Right ventricle myocardium superior (tissue), 1 donor: ENCODE results near the gene ZMYND10. TPM values are rescaled to one million over a fixed set of nuclear protein-coding genes. Genes with fewer than 3 reads are reported as not detected.
"Not testable (repeated sequence)": the region's sequence is repeated elsewhere in the genome, so short reads cannot be mapped to it uniquely, and the experiment has no call there.

ENCODE experiments used
- ATAC-seq: fragments of 200-7000 bp; cut with Tn5 transposase; one replicate; pipeline ENCODE4 v1.9.1; 2020; ENCODE audit warnings: mild to moderate bottlenecking; ENCODE audit not compliant: poor library complexity
- DNase-seq: peaks from one replicate; pipeline ENCODE4 v3.0.0-alpha.2; 2020
- intact Hi-C: fragments of 100-400 bp; cut with DNase I; formaldehyde crosslinking; loops from one replicate; pipeline ENCODE4 v1.11.2; 2022
- total RNA-seq: library from RNA; stranded (reverse); fragmentation: NEBNext Ultra II Directional; extraction: Animal tissue kit (Norgen Biotek cat#: 25700); gene quantifications from one replicate; pipeline ENCODE4 v1.2.1, GENCODE V29; 2021
- donor health status: DM: no; HTN: yes; CAD: no; lungs with severe emphysema.

The ZMYND10 gene
- total RNA-seq, 1 donor from 2014 or later, result not detected

DNA sequence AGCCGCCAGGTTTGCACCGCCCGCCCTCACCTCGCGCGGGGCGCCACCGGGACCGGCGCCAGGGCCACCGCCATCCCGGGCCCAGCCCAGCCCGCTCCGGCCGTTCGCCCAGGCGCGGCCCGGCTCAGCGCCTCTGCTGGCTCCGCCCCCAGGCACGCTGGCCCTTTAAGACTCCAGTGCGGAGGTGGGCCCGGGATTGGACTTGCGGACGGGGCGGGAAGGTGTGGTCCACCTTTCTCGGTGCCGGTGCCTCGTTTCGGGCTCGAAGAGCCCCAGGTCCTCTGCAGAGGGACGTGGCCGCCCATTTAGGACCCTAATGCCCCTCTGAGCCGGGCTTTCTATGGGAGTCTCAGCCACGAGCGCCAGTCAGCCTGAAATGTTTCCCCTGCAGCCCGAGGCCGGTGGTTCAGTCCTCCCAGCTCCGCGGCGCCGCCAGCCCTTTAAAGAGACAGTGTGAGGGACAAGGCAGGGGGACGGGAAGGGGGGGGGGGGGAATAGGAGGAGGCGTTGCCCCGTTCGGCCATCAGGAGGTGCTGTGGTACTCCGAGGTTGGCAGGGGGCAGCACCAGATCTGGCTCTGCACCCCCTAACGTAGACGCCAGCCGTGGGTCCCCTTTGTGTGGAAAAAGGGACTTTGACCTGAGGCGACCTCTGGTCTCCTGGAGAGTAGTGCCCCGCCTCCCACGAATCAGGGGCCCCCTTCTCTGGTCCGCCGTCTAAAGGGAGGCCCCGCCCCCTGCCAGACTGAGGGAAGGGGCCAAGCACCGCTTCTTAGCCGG lies 24.0 kb downstream of the ZMYND10 start:
- intact Hi-C loops, result loop anchor here (5.0 kb wide), 1 partner anchor 49 kb away; no protein-coding TSS in a partner anchor
- DNase-seq (peak; percentile 94), ATAC-seq (peak; percentile 89)

DNA sequence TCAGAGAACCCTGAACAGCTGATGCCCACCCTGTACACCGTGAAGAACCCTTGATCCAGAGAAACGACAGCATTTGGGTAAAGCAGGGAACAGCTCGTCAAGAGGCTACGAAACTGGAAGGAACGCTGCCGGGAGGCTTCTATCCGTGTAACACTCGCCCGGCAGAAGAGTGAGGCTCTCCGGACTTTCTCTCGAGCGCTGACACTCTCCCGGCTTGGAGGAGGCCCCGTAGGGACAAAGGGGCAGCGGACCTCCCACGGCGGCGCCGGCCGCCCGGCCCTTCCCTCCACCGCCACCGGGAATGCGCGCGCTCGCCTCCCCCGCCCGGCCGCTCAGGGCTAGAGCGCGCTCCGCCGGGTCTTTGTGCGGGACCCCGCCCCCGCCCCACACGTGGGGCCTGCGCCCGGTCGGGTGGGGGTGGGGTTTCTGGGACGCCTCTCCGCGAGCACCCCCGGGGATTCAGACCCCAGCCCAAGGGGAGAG lies 24.6 kb downstream of the ZMYND10 start:
- DNase-seq (peak; percentile 88), ATAC-seq (peak; percentile 73)
- intact Hi-C loops, result loop anchor here (5.0 kb wide), 1 partner anchor 49 kb away; no protein-coding TSS in a partner anchor

DNA sequence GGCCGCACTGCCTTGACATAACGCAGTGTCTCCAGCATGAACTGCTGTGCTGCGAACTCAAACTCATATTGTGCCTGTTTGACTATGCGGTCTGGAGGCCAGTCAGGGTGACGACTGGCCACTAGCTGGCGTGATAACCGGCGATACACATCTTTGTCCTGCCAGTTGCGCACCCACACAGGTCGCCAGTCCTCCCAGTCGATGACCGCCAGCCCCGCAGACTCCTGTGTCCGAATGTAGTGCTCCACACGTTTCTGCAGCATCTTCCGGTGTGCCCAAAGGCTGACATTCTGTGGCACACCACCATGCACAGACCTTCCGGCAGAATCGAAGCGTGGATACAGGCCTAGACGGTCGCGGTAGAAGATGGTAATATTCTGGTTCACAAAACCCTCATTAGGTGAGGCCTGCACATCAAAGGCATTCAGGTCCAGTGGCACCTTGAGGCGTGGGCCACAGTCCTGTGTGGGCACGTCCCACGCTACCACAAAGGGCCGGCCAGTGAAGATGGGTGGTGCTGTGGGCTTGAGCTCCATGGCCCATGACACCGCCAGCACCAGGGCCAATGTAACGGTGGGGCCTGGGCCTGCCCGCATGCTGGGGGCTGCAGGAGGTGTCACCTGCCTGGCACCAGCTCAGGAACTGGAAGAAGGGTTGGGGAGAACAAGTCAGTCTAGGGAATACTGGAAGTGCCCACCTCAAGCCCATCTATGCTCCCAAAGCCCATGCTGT lies 25.5 kb downstream of the ZMYND10 start:
- no peak for ATAC-seq
- DNase-seq, result no peak
- intact Hi-C loops, result loop anchor here (5.0 kb wide), 1 partner anchor 48 kb away; no protein-coding TSS in a partner anchor

DNA sequence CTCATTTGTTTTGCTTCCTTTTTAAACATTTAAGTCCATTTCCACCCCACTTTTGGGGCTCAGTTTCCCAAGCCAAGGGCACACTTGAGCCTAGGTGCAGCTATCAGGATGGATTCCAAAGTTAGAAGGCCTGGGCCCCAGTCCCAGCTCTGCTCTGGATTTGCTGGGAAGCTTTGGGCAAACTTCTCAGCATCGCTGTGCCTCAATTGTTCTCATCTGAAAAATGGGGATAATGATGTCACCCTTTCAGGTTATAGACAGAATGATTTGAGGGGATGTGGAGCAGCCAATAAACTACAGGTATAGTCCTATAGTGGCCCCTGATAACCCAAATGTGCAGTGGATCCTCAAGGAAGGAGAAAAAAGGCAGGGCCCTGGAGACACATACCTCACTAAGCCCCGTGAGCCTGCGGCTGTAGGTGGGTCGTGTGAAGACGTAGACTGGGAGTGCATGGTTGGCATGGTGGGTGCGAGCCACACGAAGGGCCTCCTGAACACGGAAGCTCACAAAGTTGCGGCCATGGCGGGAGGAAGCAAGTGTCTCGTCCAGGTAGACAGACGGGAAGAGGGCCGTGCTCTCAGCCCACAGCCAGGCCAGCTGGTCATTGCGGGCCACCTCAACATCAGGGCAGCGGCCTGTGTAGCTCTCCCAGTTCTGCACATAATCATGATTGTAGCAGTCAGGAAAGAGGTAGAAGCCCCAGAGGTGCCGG lies 26.2 kb downstream of the ZMYND10 start:
- DNase-seq (no peak), ATAC-seq (no peak)
- intact Hi-C loops, result no loop called here

DNA sequence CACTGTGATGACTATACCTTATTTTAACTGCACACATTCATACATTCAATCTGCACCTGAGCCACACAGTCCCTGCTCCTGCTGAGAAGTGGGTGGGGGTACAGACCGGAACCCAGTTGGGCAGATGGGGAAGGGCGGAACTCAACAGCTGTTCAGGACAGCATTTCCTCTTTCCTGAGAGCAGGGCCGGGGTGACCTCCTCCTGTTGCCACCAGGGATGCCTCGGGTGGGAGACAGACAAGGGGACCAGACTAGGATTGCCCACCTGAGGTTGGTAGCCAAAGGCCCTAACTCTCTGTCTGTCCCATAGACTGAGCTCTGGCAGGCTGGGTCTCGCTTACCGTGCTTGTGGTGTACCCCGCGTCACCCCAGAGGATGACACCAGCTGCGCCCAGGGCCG lies 26.9 kb downstream of the ZMYND10 start:
- ATAC-seq (no peak), DNase-seq (no peak)
- intact Hi-C loops, result no loop called here

DNA sequence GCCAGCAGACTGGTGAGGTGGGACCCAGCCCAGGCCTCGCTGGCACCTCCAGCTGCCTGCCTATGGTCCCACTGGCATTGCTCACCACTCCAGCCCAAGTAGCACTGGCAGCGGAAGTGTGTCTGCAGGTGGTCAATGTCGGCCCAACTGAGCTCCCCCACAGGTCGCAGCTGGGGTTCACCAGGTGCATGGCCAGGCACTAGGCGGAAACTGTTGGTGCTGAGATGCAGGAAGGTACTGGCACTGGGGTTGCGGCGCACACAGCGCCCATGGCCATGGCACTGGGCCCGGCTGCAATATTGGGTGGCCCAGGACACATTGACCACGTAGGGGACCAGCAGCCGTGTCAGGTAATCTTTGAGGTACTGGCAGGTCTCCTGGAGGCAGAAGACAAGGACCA lies 27.4 kb downstream of the ZMYND10 start:
- DNase-seq (no peak), ATAC-seq (no peak)
- intact Hi-C loops, result no loop called here

DNA sequence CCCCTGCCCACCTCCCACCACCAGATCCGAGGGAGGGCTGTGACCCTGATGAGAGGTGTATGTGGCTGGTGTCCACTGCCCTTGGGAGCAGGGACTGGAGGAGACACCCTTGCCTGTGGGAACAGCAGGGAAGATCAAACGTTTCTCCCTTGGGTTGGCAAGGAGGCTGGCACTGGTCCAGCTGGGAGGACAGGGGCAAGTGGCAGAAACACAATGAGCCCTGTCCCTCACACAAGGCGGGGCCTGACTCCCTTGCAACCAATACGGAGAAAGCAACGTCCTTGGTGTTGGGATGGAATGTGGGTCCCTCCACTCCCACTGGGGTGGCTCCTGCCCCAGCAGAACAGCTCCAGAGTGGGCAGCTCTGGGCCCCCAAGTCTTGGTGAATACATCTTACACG lies 28.2 kb downstream of the ZMYND10 start:
- no peak for DNase-seq
- intact Hi-C loops, result no loop called here
- ATAC-seq, result no peak

DNA sequence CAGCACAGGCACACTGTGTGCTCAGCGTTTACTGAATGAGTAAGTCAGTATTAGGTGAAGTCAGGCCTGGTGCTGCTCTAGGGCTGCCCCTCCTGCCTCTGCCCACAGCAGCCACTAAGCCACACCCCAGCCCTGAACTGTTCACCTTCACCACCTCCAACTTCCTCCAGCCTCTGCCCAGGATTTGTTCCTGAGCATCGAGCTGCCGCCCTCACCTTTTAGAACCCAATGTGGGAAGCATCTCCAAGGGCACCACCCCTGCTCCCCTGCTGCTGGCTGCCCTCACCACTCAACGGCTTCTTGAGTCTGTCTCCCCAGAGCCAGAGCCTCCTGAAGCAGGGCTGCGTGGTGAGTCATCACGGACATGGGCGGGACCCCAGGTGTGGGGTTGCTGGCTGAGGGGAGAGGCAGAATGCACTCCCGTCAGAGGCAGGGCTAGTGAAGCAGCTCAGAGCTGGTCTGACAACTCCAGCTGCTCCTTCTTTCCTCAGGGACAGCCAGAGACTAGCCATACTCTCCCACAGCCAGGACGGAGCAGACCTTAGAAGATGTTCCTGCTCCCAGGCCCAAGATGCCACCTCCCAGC lies 28.8 kb downstream of the ZMYND10 start:
- intact Hi-C loops, result no loop called here
- DNase-seq, result no peak
- no peak for ATAC-seq

DNA sequence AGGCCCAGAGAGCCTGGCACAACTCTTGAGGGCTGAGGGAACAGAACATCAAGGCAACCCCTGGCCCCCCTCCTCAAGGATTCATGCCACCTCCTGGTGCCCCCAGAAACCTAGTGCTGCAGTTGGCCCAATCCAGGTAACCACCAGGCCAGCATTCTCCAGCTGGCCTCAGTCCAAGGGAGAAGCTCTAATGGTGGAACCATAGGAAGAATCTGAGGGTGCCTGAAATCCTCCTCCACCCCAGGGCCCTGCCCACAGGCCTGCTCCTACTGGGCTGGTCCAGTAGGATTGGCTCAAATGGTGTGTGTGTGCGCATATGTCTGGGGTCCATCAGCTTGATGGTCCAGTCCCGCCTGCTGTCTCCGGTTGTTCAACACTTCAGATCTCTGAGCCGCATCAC lies 30.7 kb downstream of the ZMYND10 start:
- intact Hi-C loops, result no loop called here
- no peak for ATAC-seq
- no peak for DNase-seq

DNA sequence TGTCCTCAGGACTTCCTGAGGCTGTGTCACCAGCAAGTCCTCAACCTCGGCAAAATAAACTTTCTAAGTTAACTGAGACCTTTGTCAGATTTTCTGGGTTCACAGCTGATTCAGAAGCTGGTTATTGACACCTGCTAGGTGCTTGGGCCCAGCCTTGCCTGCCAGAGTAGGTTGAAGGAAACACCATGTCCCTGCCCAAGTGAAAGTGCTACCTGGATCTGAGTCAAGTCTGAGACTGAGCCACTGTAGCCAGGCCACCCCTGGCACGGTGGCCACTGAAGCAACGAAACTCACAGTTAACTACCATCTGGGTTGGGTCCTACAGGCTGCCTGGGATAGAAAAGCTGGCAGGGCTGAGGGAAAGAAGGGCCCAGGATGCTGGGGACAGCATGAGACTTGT lies 31.2 kb downstream of the ZMYND10 start:
- ATAC-seq (peak; percentile 44), DNase-seq (no peak)
- intact Hi-C loops, result no loop called here

DNA sequence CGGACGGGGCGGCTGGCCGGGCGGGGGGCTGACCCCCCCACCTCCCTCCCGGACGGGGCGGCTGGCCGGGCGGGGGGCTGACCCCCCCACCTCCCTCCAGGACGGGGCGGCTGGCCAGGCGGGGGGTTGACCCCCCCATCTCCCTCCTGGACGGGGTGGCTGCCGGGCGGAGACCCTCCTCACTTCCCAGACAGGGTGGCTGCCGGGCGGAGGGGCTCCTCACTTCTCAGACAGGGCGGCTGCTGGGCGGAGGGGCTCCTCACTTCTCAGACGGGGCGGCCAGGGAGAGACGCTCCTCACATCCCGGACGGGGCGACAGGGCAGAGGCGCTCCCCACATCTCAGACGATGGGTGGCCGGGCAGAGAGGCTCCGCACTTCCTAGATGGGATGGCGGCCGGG lies 33.5 kb downstream of the ZMYND10 start:
- intact Hi-C loops, DNase-seq, ATAC-seq: not testable (repeated sequence)

DNA sequence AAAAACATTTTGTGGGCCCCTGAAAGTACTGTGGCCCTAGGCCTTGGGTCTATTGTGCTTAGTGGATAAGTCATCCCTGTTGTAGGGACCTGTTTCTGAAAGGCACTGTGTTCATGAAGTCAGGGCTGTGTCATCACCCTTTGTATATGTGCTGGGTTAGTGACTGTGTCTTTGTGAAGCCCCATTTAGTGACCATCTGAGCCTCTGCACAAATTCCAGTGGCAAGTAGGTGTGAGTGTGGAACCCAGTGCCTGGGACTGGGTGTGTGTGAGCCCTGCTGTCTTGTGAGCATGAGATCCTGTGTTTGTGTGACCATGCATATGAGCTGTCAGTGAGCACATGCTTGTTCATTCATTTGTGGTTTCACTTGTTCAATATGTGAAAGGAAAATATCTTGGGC lies 40.9 kb downstream of the ZMYND10 start:
- intact Hi-C loops, result no loop called here
- ATAC-seq, result no peak
- peak; percentile 16 for DNase-seq

DNA sequence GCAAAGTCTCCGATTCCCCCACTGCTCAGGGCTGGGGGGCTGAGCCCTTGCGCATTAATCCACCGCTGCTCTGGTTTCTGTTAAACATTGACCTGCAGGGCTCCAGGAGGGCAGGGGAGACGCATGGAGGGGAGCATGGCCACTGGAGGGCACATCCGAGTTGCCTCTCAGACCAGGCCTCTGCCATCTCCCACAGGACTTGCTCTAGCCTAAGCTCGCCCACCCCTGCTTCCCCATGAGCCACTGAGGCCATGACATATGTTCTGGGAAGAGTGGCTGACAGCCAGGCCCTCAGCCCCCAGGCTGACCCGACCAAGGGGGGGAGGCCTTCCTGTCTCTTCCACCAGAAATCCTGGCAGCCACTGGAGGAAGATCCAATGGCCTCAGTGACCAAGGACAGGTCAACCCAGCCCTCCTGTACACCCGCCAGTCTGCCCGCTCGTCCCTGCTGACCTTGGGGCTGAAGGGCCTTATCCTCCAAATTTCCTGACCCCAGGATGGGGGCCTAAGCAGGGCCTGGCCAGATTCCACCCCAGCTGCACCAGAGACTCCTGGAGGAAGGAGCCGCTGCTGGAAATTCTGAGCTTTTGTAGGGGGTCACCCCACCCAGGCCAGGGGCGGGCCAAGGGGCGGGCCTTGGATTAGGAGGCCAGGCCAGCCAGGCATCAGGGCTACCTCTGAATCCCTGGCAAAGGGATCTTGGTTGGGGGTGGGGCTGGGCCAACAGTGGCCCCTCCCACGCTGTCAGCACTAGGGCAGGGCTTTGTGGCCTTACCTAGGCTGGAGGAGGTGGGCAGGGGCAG lies 42.3 kb downstream of the ZMYND10 start, which contains the start of gene HYAL1:
Gene HYAL1, minus strand, starts transcription at position 562 of the 803 bp plus-strand sequence. CDS start 618 bp downstream, outside the sequence.
- peak; percentile 51 for ATAC-seq
- intact Hi-C loops, result no loop called here
- DNase-seq, result peak; percentile 88

DNA sequence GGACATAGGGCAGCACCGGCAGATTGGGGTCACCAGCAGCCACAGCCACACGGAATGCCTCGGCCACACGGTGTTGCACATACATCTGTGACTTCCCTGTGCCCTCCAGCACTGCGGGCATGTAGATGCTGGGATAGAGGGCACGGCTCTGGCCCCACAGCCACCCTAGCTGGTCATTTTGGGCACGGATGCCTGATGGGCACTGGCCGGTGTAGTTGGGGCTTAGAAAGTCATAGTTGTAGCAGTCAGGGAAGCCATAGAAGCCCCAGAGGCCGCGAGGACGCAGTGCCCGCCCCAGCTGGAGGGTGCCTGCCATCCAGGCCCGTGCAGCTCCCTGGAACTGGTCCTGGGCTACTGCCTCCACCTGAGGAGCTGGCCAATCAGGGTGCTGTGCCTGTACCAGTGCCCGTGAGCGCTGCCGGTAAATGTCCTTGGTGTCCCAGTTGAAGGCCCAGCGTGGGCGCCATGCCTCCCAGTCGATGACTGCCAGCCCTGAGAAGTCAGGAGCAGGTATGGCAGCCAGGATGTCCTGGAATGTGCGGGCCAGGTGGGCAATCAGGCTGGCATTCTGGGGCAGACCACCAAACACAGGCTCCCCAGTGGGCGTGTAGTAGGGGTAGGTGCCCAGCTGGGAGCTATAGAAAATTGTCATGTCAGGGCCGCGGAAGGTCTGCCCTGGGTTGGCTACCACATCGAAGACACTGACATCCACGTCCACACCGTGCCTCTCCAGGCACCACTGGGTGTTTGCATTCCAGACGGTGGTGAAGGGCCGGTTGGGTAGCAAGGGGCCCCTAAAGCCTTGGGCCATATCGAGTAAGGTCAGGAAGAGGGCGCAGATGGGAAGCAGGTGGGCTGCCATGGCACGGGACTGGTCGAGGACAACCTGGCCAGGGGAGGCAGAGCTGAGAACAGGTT lies 43.2 kb downstream of the ZMYND10 start:
- ATAC-seq (no peak), DNase-seq (no peak)
- intact Hi-C loops, result no loop called here

DNA sequence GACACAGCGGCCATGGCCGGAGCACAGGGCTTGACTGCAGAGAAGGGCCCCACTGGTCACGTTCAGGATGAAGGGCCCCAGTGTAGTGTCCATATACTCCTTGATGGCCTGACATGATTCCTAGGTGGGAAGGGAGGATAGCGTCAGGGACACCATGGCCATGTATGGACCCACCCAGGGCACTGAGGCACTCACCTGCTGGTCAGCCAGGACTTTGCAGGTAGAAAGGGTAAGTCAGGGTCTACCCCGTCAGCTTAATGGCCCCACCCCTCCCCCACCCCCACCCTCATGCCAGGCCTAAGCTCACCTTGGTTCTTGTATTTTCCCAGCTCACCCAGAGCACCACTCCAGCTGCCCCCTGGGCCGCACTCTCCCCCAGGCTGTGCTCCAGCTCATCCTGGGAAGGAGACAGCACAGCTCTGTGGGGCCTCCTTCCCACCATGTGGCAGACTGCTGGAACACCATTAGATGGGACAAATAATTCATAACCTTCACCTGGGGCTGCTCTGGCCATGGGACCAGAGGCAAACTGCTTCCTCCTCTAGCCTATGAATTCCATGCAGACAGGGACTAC lies 44.8 kb downstream of the ZMYND10 start:
- no peak for ATAC-seq
- DNase-seq, result no peak
- intact Hi-C loops, result no loop called here

DNA sequence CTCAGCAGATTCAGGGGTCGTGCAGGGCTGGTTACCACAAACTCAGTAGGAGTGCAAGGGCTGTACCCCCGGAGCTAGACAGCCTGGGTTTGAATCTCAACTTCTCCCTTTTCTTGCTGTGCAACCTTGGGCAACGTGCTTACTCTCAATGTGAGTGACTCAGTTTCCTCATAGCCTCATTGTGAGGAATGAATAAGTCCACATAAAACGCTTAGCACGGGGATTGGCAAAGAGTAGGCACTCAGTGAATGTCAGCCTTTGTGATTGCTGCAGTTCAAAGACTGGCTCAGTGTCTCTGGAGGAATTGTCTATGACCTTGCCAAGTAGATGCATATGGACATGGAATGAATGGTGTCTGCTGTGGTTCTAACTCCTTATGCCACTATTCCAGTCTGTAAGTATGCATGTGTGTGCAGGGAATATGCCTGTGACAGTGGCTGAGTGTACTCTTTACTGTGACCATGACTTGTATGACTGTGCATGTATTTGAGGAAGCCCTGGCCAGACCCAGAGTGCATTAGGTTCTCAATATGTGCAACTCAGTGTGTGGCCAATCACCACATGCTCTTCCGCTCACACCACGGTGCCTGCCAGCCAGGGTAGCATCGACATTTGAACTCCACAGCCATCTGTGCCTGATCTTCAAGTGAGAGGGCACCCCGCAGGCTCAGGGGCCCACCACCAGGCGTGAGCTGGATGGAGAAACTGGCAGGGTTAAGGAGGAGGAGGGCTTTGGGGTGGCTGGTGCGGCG lies 45.4 kb downstream of the ZMYND10 start:
- ATAC-seq, result peak; percentile 0
- intact Hi-C loops, result no loop called here
- no peak for DNase-seq
